Calu3 (cell line): ENCODE data around the gene CDK2AP2. TPM values are rescaled to one million over a fixed set of nuclear protein-coding genes. Genes with fewer than 3 reads are reported as not detected.

Experiments
- BruUV-seq: library from RNA; stranded (reverse); fragments of 400-500 nt; replicated peaks from 2 replicates; lab custom pipeline; 2021; lab: Mats Ljungman, UMichigan
- CTCF ChIA-PET: fragments of 300-600 bp; sonication (Branson Sonifier 250); formaldehyde crosslinking; loops from one replicate; lab custom pipeline; 2022; ENCODE audit warnings: antibody characterized with exemption; lab: Charles Lee
- DNase-seq: peaks from one replicate; pipeline ENCODE4 v3.0.0; 2022
- H3K27ac Mint-ChIP-seq: one replicate; pipeline ENCODE4 v1.8.0; 2022; ENCODE audit warnings: mixed read lengths; ENCODE audit not compliant: unreplicated experiment
- H3K27me3 Mint-ChIP-seq: one replicate; pipeline ENCODE4 v1.8.0; 2022; ENCODE audit warnings: mixed read lengths; ENCODE audit not compliant: unreplicated experiment
- H3K36me3 Mint-ChIP-seq: one replicate; pipeline ENCODE4 v1.8.0; 2022; ENCODE audit warnings: mild to moderate bottlenecking, moderate library complexity, mixed read lengths; ENCODE audit not compliant: insufficient read depth, unreplicated experiment
- H3K4me1 Mint-ChIP-seq: one replicate; pipeline ENCODE4 v1.8.0; 2022; ENCODE audit warnings: mild to moderate bottlenecking, low read depth, mixed read lengths; ENCODE audit not compliant: unreplicated experiment
- H3K4me3 Mint-ChIP-seq: one replicate; pipeline ENCODE4 v1.8.0; 2022; ENCODE audit warnings: mild to moderate bottlenecking, low read depth, moderate library complexity, mixed read lengths; ENCODE audit not compliant: unreplicated experiment
- H3K9me3 Mint-ChIP-seq: one replicate; pipeline ENCODE4 v1.8.0; 2022; ENCODE audit warnings: low read depth, mixed read lengths; ENCODE audit not compliant: unreplicated experiment
- intact Hi-C: fragments of 100-400 bp; cut with micrococcal nuclease; formaldehyde crosslinking; loops from one replicate; pipeline ENCODE4 v1.10.0; 2022; ENCODE audit not compliant: unreplicated experiment
- total RNA-seq: library from RNA; stranded (reverse); gene quantifications from 2 replicates; pipeline ENCODE4 v1.2.3, GENCODE V29; 2022
- TF ChIP-seq, protein P1 (sequence below): fragments of 200-600 bp; IDR thresholded peaks from one replicate; pipeline ENCODE4 v1.8.0; 2022; ENCODE audit warnings: antibody characterized with exemption; ENCODE audit not compliant: unreplicated experiment

CDK2AP2 gene
- total RNA-seq, 1 experiment from 2014 or later = 64.7 TPM

GRCh38 chr11:67538823-67539505 is 31.0 kb upstream of the CDK2AP2 start:
- TF ChIP-seq, protein P1, sequence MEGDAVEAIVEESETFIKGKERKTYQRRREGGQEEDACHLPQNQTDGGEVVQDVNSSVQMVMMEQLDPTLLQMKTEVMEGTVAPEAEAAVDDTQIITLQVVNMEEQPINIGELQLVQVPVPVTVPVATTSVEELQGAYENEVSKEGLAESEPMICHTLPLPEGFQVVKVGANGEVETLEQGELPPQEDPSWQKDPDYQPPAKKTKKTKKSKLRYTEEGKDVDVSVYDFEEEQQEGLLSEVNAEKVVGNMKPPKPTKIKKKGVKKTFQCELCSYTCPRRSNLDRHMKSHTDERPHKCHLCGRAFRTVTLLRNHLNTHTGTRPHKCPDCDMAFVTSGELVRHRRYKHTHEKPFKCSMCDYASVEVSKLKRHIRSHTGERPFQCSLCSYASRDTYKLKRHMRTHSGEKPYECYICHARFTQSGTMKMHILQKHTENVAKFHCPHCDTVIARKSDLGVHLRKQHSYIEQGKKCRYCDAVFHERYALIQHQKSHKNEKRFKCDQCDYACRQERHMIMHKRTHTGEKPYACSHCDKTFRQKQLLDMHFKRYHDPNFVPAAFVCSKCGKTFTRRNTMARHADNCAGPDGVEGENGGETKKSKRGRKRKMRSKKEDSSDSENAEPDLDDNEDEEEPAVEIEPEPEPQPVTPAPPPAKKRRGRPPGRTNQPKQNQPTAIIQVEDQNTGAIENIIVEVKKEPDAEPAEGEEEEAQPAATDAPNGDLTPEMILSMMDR = no peak
- Mint-ChIP-seq H3K27ac (no peak overlapping the region), H3K36me3 (no peaks in the 10 kb centered on the region), H3K27me3 (no peaks in the 10 kb centered on the region), H3K4me1 (no peaks in the 10 kb centered on the region), H3K4me3 (no peak overlapping the region), H3K9me3 (peaks cover 5% of the 10 kb centered on the region)
- CTCF ChIA-PET = no interaction called here
- DNase-seq = no peak
- BruUV-seq = no TSS peak
- intact Hi-C loops = no loop called here

GRCh38 chr11:67538306-67538705 is 30.3 kb upstream of the CDK2AP2 start:
- intact Hi-C loops = no loop called here
- H3K27ac Mint-ChIP-seq = no peak overlapping the region
- no peak for DNase-seq
- peaks cover 8% of the 10 kb centered on the region for H3K9me3 Mint-ChIP-seq
- no peak overlapping the region for H3K4me3 Mint-ChIP-seq
- no peaks in the 10 kb centered on the region for H3K27me3 Mint-ChIP-seq
- CTCF ChIA-PET = no interaction called here
- no peaks in the 10 kb centered on the region for H3K4me1 Mint-ChIP-seq
- TF ChIP-seq, protein P1 = no peak
- BruUV-seq = no TSS peak
- H3K36me3 Mint-ChIP-seq = peaks cover 4% of the 10 kb centered on the region

- CTCF ChIA-PET = no interaction called here
- Mint-ChIP-seq H3K27ac (no peak overlapping the region), H3K4me1 (no peaks in the 10 kb centered on the region), H3K36me3 (peaks cover 4% of the 10 kb centered on the region), H3K4me3 (no peak overlapping the region), H3K9me3 (peaks cover 10% of the 10 kb centered on the region), H3K27me3 (no peaks in the 10 kb centered on the region)
- intact Hi-C loops = no loop called here
- no TSS peak for BruUV-seq
- TF ChIP-seq, protein P1 = no peak
- no peak for DNase-seq
Observed at GRCh38 chr11:67535561-67535960, 27.6 kb upstream of the CDK2AP2 start.

DNA sequence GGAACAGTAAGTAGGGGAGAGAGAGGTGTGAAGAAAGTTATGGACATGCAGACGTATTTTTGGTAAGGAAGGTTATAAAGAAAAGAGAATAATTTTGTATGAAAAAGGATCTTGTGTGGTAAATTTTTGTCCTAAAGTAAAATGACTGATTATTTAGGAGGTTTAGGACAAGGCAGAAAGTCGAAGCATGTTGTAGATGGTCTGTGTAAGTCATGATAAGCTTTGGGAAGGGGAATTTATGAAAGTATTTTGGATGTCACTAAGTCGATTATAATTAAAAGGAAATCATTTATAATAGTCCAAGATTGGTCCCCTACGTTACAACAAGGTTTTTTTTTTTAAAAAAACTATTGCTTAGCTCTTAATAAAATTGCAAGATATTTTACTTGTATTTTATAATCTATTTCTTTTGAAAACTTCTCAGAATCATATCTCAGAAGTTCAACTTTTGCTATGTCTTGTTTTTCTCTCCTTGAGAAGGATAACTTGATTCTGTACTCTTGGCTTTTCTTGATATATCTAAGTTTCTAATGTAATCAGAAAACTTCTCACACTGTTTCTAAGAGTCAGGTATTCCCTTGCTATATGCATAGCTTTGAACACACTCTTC is 26.2 kb upstream of the CDK2AP2 start:
- no peak for DNase-seq
- Mint-ChIP-seq H3K27ac (no peak overlapping the region), H3K9me3 (peaks cover 10% of the 10 kb centered on the region), H3K4me3 (no peak overlapping the region), H3K36me3 (peaks cover 4% of the 10 kb centered on the region), H3K4me1 (no peaks in the 10 kb centered on the region), H3K27me3 (no peaks in the 10 kb centered on the region)
- intact Hi-C loops = no loop called here
- TF ChIP-seq, protein P1 = no peak
- no TSS peak for BruUV-seq
- CTCF ChIA-PET = interaction anchor here (0.6 kb wide), 1 partner anchor 513 kb away, joined by 3 read pairs; no protein-coding TSS in a partner anchor
